ENCODE data around the gene KLHL6. TPM values are rescaled to one million over a fixed set of nuclear protein-coding genes. Genes with fewer than 3 reads are reported as not detected.

KLHL6 gene
- total and polyA plus RNA-seq, 2 of the 8 experiments (the other 6 are each of a cell fraction or from before 2014, with no cell fraction given): 0.05 TPM; not detected in 1

DNA sequence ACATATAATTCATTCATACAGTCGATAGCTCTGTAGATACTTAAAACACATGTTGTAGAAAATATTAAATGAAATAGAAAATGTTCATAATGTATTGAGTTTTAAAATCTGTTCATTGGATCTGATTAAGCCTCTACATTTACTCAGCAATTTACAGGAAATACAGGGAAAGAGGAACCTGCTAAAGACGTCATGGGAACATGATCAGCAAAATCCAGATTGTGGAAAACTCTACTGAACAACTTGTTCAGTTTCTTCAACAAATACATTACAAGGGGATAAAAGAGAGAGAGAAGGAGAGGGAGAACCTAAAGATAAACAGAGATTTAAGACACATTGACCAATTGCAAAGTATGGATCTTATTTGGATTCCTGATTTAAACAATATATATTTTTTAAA is 46.7 kb downstream of the KLHL6 start:
- no peak overlapping the region for H3K23ac ChIP-seq (ENCODE audit: insufficient read length)
- no peaks in the 10 kb centered on the region for H4K20me1 ChIP-seq (replicated peaks in 1 of 2; ENCODE audit: control insufficient read depth in 1 of 2, insufficient read depth in 2 of 2, low read length in 2 of 2)
- H3K23me2 ChIP-seq (ENCODE audit: low read depth, low read length): no peaks in the 10 kb centered on the region
- no peak overlapping the region for H2AFZ ChIP-seq (ENCODE audit: low read length)
- H3K4me1 ChIP-seq (replicated peaks in 1 of 4; ENCODE audit: control insufficient read depth in 3 of 4, insufficient read depth in 4 of 4, low read length in 3 of 4): no peaks in the 10 kb centered on the region
- H3K56ac ChIP-seq (replicated peaks; ENCODE audit: insufficient read length, low read depth, low read length): no peak overlapping the region
- no peak overlapping the region for H4K5ac ChIP-seq (ENCODE audit: insufficient read length, low read depth, low read length)
- no peak for DNase-seq (ENCODE audit: low read depth in 1 of 2, low spot score in 2 of 2)
- H2BK15ac ChIP-seq (ENCODE audit: low read length): no peak overlapping the region
- H4K91ac ChIP-seq (replicated peaks; ENCODE audit: insufficient read length, low read length): no peak overlapping the region
- no peak overlapping the region for H3K4ac ChIP-seq (replicated peaks; ENCODE audit: insufficient read length, low read depth, low read length)
- H3K36me3 ChIP-seq (ENCODE audit: control insufficient read depth in 2 of 4, insufficient read depth in 4 of 4, low read length in 3 of 4): no peaks in the 10 kb centered on the region
- WGBS, 2 experiments (ENCODE audit: extremely low coverage in 1 of 2, insufficient coverage in 1 of 2, insufficient read length in 1 of 2, insufficient replicate concordance in 2 of 2, low coverage in 1 of 2, low lambda C conversion rate in 2 of 2, missing lambda C conversion rate in 1 of 2): 88% methylated on average over 2 of the region's 2 CpGs; no CpG with 5 or more reads in 1 of the 2 experiments
- FAIRE-seq: no peak
- no peak overlapping the region for H3K4me2 ChIP-seq (ENCODE audit: insufficient read depth in 1 of 2, low read depth in 2 of 2, low read length in 2 of 2)
- H3K27me3 ChIP-seq (replicated peaks in 1 of 4; ENCODE audit: control insufficient read depth in 3 of 4, extremely low read depth in 1 of 4, insufficient read depth in 3 of 4, low read length in 3 of 4): no peaks in the 10 kb centered on the region
- H3K79me2 ChIP-seq (ENCODE audit: control insufficient read depth in 1 of 2, insufficient read depth in 2 of 2, low read length in 2 of 2): no peaks in the 10 kb centered on the region
- POLR2A ChIA-PET (ENCODE audit: partially characterized antibody): no interaction called here
- H3K79me1 ChIP-seq (ENCODE audit: low read depth, low read length): no peaks in the 10 kb centered on the region
- no peak overlapping the region for H2BK12ac ChIP-seq (ENCODE audit: low read depth, low read length)
- no peak overlapping the region for H3K18ac ChIP-seq (ENCODE audit: extremely low read depth, low read length)
- H3K27ac ChIP-seq (ENCODE audit: low read depth, low read length): no peak overlapping the region
- H2BK20ac ChIP-seq (ENCODE audit: low read length): no peak overlapping the region
- H4K8ac ChIP-seq (ENCODE audit: extremely low read depth, insufficient read depth, low read length): no peak overlapping the region
- H2BK5ac ChIP-seq (ENCODE audit: low read depth, low read length): no peak overlapping the region
- no peak overlapping the region for H2BK120ac ChIP-seq (replicated peaks; ENCODE audit: low read depth, low read length)
- no peak overlapping the region; a peak in 1 of 7 replicates for H3K9ac ChIP-seq (replicated peaks in 1 of 4; ENCODE audit: extremely low read depth in 1 of 4, low read depth in 3 of 4, low read length in 3 of 4)
- H3K4me3 ChIP-seq (ENCODE audit: extremely low read depth in 1 of 4, insufficient read depth in 2 of 4, low read depth in 3 of 4, low read length in 4 of 4): no peak overlapping the region
- no peaks in the 10 kb centered on the region for H3K9me3 ChIP-seq (ENCODE audit: insufficient read depth in 2 of 2, low read depth in 1 of 2, low read length in 1 of 2)
- no peak overlapping the region for H2AK5ac ChIP-seq (ENCODE audit: low read depth, low read length)
- CTCF ChIA-PET (ENCODE audit: partially characterized antibody): interaction anchor here (0.9 to 1.7 kb wide), 5 partner anchors 10 to 41 kb away, joined by 3 to 7 read pairs (median 3); no protein-coding TSS in a partner anchor
- TF ChIP-seq, protein P1, sequence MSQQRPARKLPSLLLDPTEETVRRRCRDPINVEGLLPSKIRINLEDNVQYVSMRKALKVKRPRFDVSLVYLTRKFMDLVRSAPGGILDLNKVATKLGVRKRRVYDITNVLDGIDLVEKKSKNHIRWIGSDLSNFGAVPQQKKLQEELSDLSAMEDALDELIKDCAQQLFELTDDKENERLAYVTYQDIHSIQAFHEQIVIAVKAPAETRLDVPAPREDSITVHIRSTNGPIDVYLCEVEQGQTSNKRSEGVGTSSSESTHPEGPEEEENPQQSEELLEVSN (IDR thresholded peaks at IDR 0.05): no peak
- TF ChIP-seq RFX5 (IDR thresholded peaks at IDR 0.05; ENCODE audit: borderline replicate concordance, low read depth, low read length): no peak
- TF ChIP-seq, protein P2, sequence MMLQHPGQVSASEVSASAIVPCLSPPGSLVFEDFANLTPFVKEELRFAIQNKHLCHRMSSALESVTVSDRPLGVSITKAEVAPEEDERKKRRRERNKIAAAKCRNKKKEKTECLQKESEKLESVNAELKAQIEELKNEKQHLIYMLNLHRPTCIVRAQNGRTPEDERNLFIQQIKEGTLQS (IDR thresholded peaks at IDR 0.05; ENCODE audit: insufficient read depth, low read depth, low read length): no peak
- no peak for TF ChIP-seq SIN3A (conservative IDR thresholded peaks at IDR 0.05 in 1 of 2, IDR thresholded peaks at IDR 0.05 in 1 of 2; ENCODE audit: low read depth in 1 of 2, low read length in 2 of 2)
- no peak for TF ChIP-seq TAF7 (optimal IDR thresholded peaks at IDR 0.05; ENCODE audit: borderline replicate concordance, low read depth, low read length)
- TF ChIP-seq MAFK (IDR thresholded peaks at IDR 0.05; ENCODE audit: low read depth, low read length): no peak
- TF ChIP-seq BACH1 (IDR thresholded peaks at IDR 0.05; ENCODE audit: low read length): no peak
- no peak overlapping the region for H3K14ac ChIP-seq (ENCODE audit: insufficient read length)
